Measurements from ENCODE around the gene MOSMO.
"Not testable (repeated sequence)": the region's sequence is repeated elsewhere in the genome, so short reads cannot be mapped to it uniquely, and the experiment has no call there.

Gene MOSMO

GRCh38 chr16:22123146-22123545 lies 115.2 kb downstream of the MOSMO start:
- in situ Hi-C loops (cut with MboI; ENCODE audit: low pct_unique_long_range_greater_than_20kb, low sequenced_read_pairs, unreplicated experiment), result no loop called here
- DNase-seq (ENCODE audit: low spot score), result no peak
- TF ChIP-seq CTCF (IDR thresholded peaks at IDR 0.05; ENCODE audit: extremely low read depth, insufficient read depth, missing control alignments), result peak; percentile 16

- in situ Hi-C loops (cut with MboI; ENCODE audit: low pct_unique_long_range_greater_than_20kb, low sequenced_read_pairs, unreplicated experiment), result no loop called here
- no peak for DNase-seq (ENCODE audit: low spot score)
- TF ChIP-seq CTCF (IDR thresholded peaks at IDR 0.05; ENCODE audit: extremely low read depth, insufficient read depth, missing control alignments), result no peak
Measured at GRCh38 chr16:22123759-22124490, 116.0 kb downstream of the MOSMO start.

- in situ Hi-C loops (cut with MboI; ENCODE audit: low pct_unique_long_range_greater_than_20kb, low sequenced_read_pairs, unreplicated experiment), result no loop called here
- TF ChIP-seq CTCF (IDR thresholded peaks at IDR 0.05; ENCODE audit: extremely low read depth, insufficient read depth, missing control alignments), result no peak
- DNase-seq (ENCODE audit: low spot score), result no peak
Measured at GRCh38 chr16:22124583-22125284, 116.8 kb downstream of the MOSMO start.

GRCh38 chr16:22126037-22126558 lies 118.2 kb downstream of the MOSMO start:
- no peak for TF ChIP-seq CTCF (IDR thresholded peaks at IDR 0.05; ENCODE audit: extremely low read depth, insufficient read depth, missing control alignments)
- DNase-seq (ENCODE audit: low spot score), result no peak
- in situ Hi-C loops (cut with MboI; ENCODE audit: low pct_unique_long_range_greater_than_20kb, low sequenced_read_pairs, unreplicated experiment), result no loop called here

- in situ Hi-C loops (cut with MboI; ENCODE audit: low pct_unique_long_range_greater_than_20kb, low sequenced_read_pairs, unreplicated experiment); DNase-seq (ENCODE audit: low spot score): not testable (repeated sequence)
Measured at GRCh38 chr16:22128537-22128936, 120.6 kb downstream of the MOSMO start.

- no peak for TF ChIP-seq CTCF (IDR thresholded peaks at IDR 0.05; ENCODE audit: extremely low read depth, insufficient read depth, missing control alignments)
- in situ Hi-C loops (cut with MboI; ENCODE audit: low pct_unique_long_range_greater_than_20kb, low sequenced_read_pairs, unreplicated experiment), result no loop called here
- no peak for DNase-seq (ENCODE audit: low spot score)
Measured at GRCh38 chr16:22130528-22130927, 122.6 kb downstream of the MOSMO start.

GRCh38 chr16:22132801-22133200 lies 124.9 kb downstream of the MOSMO start:
- no peak for TF ChIP-seq CTCF (IDR thresholded peaks at IDR 0.05; ENCODE audit: extremely low read depth, insufficient read depth, missing control alignments)
- DNase-seq (ENCODE audit: low spot score), result no peak
- in situ Hi-C loops (cut with MboI; ENCODE audit: low pct_unique_long_range_greater_than_20kb, low sequenced_read_pairs, unreplicated experiment), result no loop called here
